CD4-positive, alpha-beta T cell treated with Interleukin-15 for 1 hour (primary cell): ENCODE results near the gene ARHGAP22.
A peak's percentile ranks its signal among the peaks of the same experiment; 100 is the strongest.

Experiments
- DNase-seq: peaks from one replicate; pipeline ENCODE4 v3.0.0-alpha.2; 2020

The ARHGAP22 gene

GRCh38 chr10:48526846-48527505, 77.9 kb downstream of the ARHGAP22 start:
- DNase-seq: no peak

- no peak for DNase-seq
These were observed 78.7 kb downstream of the ARHGAP22 start for GRCh38 chr10:48526011-48526821.

DNA sequence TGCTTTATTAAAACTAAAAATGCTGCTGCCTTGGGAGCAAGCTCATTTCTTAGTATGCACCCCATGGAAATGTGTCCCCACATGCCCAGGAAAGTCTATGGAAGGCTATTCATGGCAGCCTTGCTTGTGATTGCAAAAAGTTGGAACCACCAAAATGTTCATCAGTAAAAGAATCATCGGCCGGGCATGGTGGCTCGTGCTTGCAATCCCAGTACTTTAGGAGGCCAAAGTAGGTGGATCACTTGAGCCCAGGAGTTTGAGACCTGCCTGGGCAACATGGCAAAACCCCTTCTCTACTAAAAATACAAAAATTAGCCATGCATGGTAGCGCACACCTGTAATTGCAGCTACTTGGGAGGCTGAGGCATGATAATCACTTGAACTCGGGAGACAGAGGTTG, 79.8 kb downstream of the ARHGAP22 start:
- DNase-seq: no peak

DNA sequence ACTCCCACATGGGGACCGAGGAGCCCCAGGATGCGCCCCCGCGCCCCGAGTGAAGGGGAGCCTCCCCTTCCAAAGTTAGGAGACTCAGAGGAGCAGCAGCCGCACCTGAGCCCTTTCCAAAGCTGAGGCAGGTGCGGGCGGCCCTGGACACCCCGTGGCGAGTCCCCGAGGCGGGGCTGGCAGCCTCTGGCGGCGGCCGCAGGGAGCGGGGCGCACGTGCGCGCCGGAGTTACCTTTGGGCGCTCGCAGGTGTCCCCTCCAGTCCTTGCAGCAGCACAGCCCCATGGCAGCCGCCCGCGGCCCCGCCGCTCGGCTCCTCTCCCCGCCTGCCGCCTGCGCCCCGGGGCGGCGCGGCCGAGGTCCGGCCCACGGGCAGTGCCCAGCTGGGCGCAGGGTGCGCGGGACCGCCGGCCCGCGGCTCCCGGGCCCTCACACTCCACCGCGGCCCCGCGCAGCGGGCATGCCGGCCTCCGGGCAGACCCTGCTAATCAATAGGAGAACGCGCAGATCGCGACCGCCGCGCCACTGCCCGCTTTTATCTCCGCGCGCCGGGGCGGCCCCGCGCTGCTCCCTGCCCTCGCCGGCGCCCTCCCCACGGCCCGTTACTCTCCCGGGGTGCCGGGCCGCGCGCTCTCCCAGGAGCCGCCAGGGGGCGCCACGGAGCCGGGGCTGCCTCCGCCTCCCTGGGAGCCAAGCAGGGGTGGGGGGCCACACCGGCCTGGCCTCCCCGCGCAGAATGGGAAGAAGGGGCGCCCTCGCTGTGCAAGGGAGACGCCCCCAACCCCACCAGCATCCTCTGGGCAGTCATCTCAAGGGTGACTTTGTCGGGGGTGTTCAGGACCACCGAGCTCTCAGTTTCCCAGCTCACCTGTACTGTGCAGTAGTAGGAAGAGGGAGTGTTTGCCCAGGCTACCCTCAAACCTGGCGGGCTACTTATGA, 80.8 kb downstream of the ARHGAP22 start:
- no peak for DNase-seq

DNA sequence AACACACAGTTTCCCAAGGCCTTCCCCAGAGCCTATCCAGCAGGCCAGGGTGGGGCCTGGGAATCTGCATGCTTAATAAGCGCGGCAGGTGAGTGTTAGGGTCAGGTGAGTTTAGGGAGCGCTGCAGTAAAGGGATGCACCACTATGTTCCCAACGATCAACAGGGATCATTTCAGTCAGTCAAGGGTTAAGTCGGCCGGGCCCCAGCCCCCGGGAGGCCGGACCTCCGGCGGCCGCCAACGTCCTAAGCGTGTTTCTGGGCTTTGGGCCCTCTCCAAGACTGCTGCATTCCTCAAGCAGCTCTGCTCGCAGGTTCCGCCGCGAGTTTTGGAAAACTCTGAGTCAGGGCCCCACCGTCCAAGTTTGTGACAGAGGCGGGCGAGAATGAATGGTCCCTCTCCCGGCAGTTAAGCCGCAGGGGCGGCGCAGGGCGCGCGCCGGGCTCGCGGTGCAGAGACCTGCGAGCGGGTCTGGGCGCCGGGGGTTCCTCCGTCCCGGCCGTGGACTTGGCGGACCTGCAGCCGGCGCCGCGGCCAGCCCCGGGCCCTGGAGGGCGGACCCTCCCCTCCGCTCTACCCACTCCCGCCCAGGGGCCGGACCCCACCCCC, 81.6 kb downstream of the ARHGAP22 start:
- no peak for DNase-seq

- no peak for DNase-seq
These were observed 82.7 kb downstream of the ARHGAP22 start for GRCh38 chr10:48522011-48522765.

- DNase-seq: no peak
These were observed 84.3 kb downstream of the ARHGAP22 start for GRCh38 chr10:48520594-48520993.

DNA sequence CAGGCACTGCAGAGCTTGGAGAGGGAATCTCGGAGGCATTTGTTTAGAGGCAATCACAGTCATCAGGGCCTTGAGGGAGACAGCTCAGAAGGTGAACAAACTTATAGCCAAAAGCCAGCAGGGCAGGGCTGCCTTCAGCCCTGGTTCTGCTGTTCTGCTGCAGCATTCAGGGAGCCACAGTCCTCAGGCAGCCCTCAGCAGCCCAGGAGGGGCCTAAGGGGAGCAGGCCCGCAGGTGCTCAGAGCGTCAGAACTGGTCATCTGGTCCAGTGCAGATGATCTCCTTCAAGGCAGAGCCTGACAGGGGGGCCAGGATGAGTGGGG, 84.7 kb downstream of the ARHGAP22 start:
- no peak for DNase-seq

DNA sequence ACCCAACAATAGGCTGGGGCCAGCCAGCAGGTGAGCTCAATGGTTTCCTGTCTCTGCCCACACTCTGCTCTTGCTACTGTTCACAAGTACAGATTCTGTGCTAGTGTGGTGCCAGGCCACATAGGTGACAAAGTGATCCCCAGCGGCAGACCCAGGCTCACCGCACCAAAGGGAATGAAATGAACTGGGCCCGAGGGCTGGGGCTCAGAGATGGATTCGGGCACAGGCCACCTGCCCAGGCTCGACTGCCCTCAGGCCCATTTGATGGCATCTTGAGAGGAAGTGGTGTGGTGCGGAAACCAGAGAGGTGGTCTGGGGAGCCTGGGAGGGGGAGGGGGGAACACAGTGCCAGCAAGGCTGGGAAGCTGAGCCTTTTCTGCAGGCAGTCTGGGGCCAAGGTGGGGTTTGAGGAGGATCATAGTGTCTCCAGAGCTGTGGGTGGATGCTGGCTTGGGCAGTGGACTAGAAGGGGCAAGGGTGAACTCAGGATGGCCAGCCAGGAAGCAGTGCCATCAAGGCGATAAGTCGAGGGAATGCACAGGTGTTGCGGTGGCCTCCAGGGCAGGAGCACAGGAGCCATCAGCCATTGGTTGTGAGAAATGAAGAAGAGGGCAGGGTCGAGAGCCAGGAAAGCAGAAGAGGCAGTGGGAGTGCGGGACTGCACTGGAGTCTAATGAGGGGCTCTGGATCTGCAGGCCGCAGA, 85.2 kb downstream of the ARHGAP22 start:
- DNase-seq: no peak

DNA sequence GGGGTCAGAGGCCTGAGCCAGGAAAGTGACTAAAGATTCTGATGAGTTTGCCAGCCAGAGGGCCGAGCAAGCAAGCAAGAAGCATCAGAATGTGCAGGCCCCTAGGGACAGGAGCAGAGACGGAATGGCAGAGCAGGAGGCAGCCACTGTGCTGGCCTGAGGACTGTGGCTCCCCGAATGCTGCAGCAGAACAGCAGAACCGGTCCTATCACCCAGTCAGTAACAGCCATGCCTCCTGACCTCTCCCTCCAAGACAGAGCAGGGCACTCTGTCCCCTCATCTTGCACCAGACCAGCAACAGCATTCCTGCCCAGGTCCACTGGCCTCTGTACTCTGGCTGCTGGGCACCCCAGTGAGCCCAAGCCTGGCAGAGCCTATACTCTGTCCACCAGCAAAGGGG, 85.9 kb downstream of the ARHGAP22 start:
- DNase-seq: no peak

- DNase-seq: no peak
These were observed 86.7 kb downstream of the ARHGAP22 start for GRCh38 chr10:48517911-48518811.

DNA sequence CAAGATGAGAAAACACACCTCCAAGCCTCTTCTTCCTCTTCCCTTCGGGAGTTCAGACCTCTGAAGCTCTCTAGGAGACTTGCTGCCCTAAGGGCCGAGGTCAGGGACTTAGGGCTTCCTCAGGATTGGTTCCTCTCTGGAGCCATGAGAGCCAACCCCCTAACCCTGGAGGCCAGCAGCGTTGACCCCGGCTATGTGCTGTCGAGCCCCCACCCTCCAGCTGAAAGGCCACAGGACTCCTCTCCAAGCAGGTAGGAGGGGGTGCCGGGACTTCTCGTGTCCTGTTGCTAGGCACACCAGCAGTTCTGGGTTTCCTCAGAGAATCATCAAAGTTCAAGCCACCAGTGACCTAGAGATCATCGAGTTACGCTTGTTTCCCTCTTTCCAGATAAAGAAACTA, 87.4 kb downstream of the ARHGAP22 start:
- no peak for DNase-seq

DNA sequence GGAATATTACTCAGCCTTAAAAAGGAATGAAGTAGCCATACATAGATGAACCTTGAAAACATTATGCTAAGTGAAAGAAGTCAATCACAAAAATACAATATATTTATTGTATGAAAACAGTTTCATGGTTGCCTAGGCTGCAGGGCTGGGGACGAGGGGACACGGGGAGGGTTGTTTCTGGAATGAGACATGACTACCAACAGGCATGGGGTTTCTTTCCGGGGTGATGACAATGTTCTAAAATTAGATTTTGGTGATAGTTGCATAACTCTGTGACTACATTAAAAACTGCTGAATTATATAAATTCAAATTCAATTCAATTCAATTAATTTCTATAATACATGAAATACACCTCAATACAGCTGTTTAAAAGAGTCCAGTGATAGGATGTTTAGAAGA, 88.0 kb downstream of the ARHGAP22 start:
- no peak for DNase-seq

- no peak for DNase-seq
These were observed 90.0 kb downstream of the ARHGAP22 start for GRCh38 chr10:48514916-48515315.

- DNase-seq: no peak
These were observed 90.6 kb downstream of the ARHGAP22 start for GRCh38 chr10:48514255-48514654.

DNA sequence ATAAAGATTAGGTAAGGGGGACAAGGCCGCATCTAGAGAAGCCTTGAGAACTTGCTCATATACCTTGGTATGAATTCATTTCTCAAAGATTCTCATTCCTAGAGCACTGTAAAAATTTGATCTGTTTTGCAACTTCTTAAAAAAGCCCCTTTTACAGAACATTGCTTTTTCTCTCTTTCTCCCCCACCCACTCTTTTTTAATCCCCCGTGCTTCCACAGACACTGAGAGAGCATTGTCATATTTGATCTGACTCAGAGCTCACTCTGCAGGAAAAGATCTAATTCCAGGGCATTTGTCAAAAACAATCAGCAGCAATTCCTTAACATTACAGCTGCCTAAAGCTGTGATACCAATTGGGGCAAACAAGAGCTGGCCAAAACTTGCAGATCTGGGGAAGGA, 92.0 kb downstream of the ARHGAP22 start:
- no peak for DNase-seq

DNA sequence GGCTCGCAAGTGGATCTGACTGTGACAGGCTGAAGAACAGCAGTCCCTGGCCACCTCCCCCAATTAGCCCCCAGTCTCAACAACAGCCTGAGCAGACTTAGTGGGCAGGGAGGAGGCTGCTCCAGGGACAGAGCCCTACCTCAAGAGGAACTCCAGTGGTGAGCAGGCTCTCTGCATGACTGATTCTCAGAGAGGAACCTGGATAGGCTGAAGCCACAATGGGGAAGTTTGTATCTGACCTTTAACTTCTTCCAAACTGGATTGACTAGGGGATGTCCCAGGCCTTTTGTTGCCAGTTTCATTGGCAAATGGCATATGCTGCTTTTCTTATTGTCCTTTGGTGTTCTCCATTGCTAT, 93.0 kb downstream of the ARHGAP22 start:
- peak; percentile 44 for DNase-seq

DNA sequence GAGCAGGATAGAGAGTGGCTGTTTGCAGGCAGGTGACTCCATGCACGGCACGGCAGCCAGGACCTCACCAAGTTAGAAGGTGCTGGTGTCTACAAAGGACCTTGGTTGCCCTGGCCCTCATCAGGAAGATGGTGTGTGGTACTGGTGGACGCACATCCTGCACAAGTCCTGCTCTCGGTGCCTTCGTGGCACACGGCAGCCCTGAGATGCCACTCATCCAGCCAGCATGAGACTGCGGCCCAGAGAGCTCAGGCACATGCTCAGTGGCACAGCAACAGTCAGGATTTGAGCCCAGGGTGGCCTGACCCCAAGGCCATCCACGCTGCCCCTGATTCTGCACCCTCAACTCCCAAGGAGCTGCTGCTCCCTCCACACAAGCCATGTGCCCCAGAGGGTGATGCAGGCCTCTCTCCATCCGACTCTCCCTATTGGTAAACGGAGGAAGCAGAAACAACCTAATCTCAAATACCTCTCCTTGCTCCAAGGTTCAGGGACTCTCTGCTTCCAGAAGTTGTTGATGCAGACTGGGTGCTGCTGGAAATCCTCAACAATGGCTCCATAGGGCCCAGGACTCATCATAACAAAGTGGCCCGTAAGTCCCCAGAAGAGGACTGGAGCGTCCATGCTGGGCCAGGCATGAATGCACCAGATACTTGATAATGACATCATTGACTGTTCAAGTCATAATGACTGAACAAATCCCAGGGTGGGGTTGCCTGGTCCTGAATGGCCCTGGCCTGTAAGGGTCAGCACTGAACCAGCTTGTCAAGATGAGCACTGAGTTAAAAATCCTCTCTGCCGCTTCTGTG, 93.6 kb downstream of the ARHGAP22 start:
- DNase-seq: no peak

GRCh38 chr10:48509974-48510692, 94.7 kb downstream of the ARHGAP22 start:
- no peak for DNase-seq
